Endothelial cell of umbilical vein (primary cell): ENCODE measurements around the gene GATAD2A.

ENCODE experiments used
- EZH2 ChIP-seq: IDR thresholded peaks from 2 replicates; pipeline ENCODE4 v1.6.1; 2012; ENCODE audit warnings: borderline replicate concordance, low read depth, mild to moderate bottlenecking, moderate library complexity, low read length, inconsistent platforms; ENCODE audit not compliant: severe bottlenecking
- FOS ChIP-seq: IDR thresholded peaks from 2 replicates; pipeline ENCODE4 v1.6.1; 2011; ENCODE audit warnings: mild to moderate bottlenecking, low read length, moderate library complexity, borderline replicate concordance; ENCODE audit not compliant: insufficient read depth
- GATA2 ChIP-seq: IDR thresholded peaks from 2 replicates; pipeline ENCODE4 v1.7.0; 2011; ENCODE audit warnings: low read depth, mild to moderate bottlenecking, moderate library complexity, mixed read lengths, low read length; ENCODE audit not compliant: insufficient read length, insufficient read depth
- JUN ChIP-seq: IDR thresholded peaks from 2 replicates; pipeline ENCODE4 v1.6.1; 2011; ENCODE audit warnings: borderline replicate concordance, low read depth; ENCODE audit not compliant: insufficient read length, insufficient read depth
- MYC ChIP-seq: IDR thresholded peaks from one replicate; pipeline ENCODE4 v1.6.1; 2011; ENCODE audit warnings: mild to moderate bottlenecking, low read depth, low read length
- POLR2A ChIP-seq: IDR thresholded peaks from 2 replicates; pipeline ENCODE4 v1.6.1; 2012; ENCODE audit warnings: low read depth, mild to moderate bottlenecking, control low read depth, low read length
- POLR2AphosphoS5 ChIP-seq: IDR thresholded peaks from 2 replicates; pipeline ENCODE4 v1.6.1; 2012; ENCODE audit warnings: low read depth, mild to moderate bottlenecking, control low read depth, low read length, moderate library complexity; ENCODE audit not compliant: insufficient read depth
- TF ChIP-seq, protein P1 (sequence below), 2 donors: IDR thresholded peaks; 1 replicate in 1 of 2; 2 replicates in 1 of 2; pipeline ENCODE4 v1.5.1; 2011; ENCODE audit warnings: low read length in 2 of 2, mild to moderate bottlenecking in 2 of 2, moderate library complexity in 2 of 2, control low read depth in 1 of 2, inconsistent platforms in 1 of 2, low read depth in 1 of 2; ENCODE audit not compliant: insufficient read depth in 1 of 2; ENCODE audit errors: extremely low read depth in 1 of 2
- TF ChIP-seq, protein P2 (sequence below): IDR thresholded peaks from 2 replicates; pipeline ENCODE4 v1.6.1; 2011; ENCODE audit not compliant: insufficient read depth, insufficient read length

DNA sequence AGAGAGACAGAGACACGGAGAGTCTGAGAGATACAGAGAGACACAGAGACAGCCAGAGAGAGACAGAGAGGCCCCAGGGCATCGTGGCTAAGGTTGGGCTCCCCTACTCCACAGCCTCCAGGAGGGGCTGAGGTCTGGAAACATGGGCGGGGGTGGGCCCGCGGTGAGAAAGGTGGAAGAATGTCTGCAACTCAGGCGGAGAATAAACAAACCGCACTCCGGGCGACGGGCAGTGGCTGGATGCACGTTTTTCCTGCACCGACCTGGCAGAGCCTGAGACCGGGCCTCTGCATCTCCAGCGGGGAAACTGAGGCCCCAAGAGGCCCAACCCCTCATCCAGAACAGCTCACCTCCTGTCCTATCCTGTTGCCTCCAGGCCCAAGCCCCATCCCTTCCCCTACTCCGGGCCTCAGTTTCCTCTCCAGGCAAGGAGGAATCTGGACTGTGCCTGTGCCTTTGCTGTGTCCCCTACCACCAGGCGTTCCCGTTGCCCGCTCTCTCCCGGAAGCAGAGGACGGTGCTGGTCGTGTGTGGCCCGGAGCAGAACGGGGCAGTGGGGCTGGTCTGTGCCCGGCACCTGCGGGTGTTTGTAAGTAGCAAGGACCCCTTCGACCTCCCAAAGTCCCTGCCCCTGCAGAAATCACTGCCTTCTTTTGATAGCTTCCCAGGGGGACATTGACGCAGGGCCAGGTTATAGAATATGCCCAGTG is 129.2 kb downstream of the GATAD2A start:
- no peak for TF ChIP-seq POLR2A
- TF ChIP-seq, protein P1, sequence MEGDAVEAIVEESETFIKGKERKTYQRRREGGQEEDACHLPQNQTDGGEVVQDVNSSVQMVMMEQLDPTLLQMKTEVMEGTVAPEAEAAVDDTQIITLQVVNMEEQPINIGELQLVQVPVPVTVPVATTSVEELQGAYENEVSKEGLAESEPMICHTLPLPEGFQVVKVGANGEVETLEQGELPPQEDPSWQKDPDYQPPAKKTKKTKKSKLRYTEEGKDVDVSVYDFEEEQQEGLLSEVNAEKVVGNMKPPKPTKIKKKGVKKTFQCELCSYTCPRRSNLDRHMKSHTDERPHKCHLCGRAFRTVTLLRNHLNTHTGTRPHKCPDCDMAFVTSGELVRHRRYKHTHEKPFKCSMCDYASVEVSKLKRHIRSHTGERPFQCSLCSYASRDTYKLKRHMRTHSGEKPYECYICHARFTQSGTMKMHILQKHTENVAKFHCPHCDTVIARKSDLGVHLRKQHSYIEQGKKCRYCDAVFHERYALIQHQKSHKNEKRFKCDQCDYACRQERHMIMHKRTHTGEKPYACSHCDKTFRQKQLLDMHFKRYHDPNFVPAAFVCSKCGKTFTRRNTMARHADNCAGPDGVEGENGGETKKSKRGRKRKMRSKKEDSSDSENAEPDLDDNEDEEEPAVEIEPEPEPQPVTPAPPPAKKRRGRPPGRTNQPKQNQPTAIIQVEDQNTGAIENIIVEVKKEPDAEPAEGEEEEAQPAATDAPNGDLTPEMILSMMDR (IDR thresholded peaks at IDR 0.05; ENCODE audit: extremely low read depth in 1 of 2, insufficient read depth in 1 of 2, low read depth in 1 of 2, low read length in 2 of 2): no peak
- TF ChIP-seq, protein P2, sequence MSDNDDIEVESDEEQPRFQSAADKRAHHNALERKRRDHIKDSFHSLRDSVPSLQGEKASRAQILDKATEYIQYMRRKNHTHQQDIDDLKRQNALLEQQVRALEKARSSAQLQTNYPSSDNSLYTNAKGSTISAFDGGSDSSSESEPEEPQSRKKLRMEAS: no peak
- TF ChIP-seq FOS: no peak
- TF ChIP-seq POLR2AphosphoS5: no peak
- TF ChIP-seq EZH2: no peak
- TF ChIP-seq MYC: no peak
- no peak for TF ChIP-seq JUN
- no peak for TF ChIP-seq GATA2
